HG03280 (cell line): ENCODE measurements around the gene CACNA1H.

ENCODE experiments used
- ATAC-seq: cut with Tn5 transposase; IDR thresholded peaks from one replicate; pipeline ENCODE4 v1.9.1; 2021; ENCODE audit warnings: mild to moderate bottlenecking, moderate library complexity; ENCODE audit not compliant: unreplicated experiment

CACNA1H gene

GRCh38 chr16:1156055-1156982 is 3.4 kb downstream of the CACNA1H start:
- ATAC-seq, result no peak

- ATAC-seq, result no peak
These were observed 4.2 kb downstream of the CACNA1H start for GRCh38 chr16:1156983-1157638.

GRCh38 chr16:1157639-1158455 is 4.9 kb downstream of the CACNA1H start:
- ATAC-seq, result no peak

GRCh38 chr16:1158456-1159324 is 5.8 kb downstream of the CACNA1H start:
- no peak for ATAC-seq

GRCh38 chr16:1159325-1159972 is 6.5 kb downstream of the CACNA1H start:
- no peak for ATAC-seq

GRCh38 chr16:1159973-1160772 is 7.3 kb downstream of the CACNA1H start:
- ATAC-seq, result no peak

- no peak for ATAC-seq
These were observed 8.0 kb downstream of the CACNA1H start for GRCh38 chr16:1160773-1161348.

GRCh38 chr16:1162701-1163566 is 10.0 kb downstream of the CACNA1H start:
- ATAC-seq, result no peak

- no peak for ATAC-seq
These were observed 10.7 kb downstream of the CACNA1H start for GRCh38 chr16:1163567-1164055.

- no peak for ATAC-seq
These were observed 11.5 kb downstream of the CACNA1H start for GRCh38 chr16:1164382-1164781.

GRCh38 chr16:1164975-1165374 is 12.1 kb downstream of the CACNA1H start:
- ATAC-seq, result no peak

GRCh38 chr16:1165511-1165910 is 12.6 kb downstream of the CACNA1H start:
- no peak for ATAC-seq

GRCh38 chr16:1167276-1168107 is 14.6 kb downstream of the CACNA1H start:
- no peak for ATAC-seq

GRCh38 chr16:1168837-1169236 is 15.9 kb downstream of the CACNA1H start:
- ATAC-seq, result no peak

GRCh38 chr16:1169285-1170075 is 16.6 kb downstream of the CACNA1H start:
- ATAC-seq, result no peak

GRCh38 chr16:1170076-1170418 is 17.1 kb downstream of the CACNA1H start:
- ATAC-seq, result no peak
